HG03095 (cell line): Measurements from ENCODE around the gene C11orf21.

Experiments used
- ATAC-seq: cut with Tn5 transposase; IDR thresholded peaks from one replicate; pipeline ENCODE4 v1.9.1; 2021; ENCODE audit warnings: moderate library complexity; ENCODE audit not compliant: unreplicated experiment

The C11orf21 gene

DNA sequence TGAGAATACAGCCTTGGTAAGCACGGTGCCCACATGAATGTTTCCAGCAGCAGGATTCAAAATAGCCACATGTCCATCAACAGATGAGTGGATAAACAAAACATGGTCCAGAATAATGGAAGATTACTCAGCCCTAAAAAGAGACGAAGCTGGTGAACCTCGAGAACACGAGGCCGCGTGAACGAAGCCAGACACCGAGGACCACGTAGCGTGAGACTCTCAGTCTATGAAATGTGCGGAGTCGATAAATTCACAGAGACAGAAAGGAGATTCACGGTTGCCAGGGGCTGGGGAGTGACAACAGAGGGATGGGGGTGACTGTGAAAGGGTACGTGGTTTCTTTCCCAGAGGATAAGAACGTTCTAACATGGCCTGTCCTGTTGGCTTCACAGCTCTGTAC lies 28.4 kb downstream of the C11orf21 start:
- no peak for ATAC-seq

GRCh38 chr11:2272946-2273280 lies 28.8 kb downstream of the C11orf21 start:
- no peak for ATAC-seq

GRCh38 chr11:2272228-2272945 lies 29.3 kb downstream of the C11orf21 start:
- no peak for ATAC-seq

DNA sequence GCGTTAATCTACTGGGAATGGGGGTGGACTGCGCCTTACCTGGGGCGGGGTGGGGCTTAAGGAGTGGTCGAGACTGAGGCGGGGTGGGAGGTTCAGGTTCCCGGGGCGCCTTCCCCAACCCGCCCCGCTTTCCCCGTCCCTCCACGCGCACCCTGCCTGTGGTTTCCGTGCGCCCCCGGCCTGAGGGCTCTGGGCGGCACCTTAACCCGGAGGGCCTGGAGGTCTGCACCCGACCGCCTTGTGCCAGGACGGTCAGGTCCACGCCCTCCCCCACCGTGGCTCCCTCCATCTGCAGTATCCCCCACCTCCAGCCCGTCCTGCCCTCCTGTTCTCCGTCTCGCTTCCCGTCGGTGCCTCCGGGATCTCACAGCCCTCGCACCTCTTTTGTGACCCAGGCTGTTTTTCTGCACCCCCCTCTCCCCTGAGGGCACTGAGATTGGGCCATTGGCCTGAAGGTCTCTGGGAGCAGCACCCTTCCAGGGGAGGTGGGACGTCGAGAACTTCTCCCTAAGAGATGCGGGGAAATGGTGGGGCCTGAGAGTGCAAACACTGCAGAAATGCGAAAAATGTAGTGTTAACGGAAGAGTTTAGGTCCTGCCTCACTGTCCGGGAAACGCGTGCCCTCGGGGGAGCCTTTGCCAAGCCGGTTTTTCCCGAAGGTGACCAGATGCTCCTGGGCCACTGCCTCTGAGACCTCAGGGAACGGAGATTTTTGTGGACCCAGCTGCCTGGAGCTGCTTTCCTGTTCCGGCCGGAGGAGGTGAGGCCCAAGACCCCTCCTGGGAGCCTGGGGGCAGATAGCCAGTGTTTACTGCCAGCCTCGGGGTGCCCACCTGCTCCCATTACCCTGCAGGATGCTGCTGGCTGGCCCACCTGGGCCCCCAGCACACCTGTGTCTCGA lies 30.1 kb downstream of the C11orf21 start:
- no peak for ATAC-seq

DNA sequence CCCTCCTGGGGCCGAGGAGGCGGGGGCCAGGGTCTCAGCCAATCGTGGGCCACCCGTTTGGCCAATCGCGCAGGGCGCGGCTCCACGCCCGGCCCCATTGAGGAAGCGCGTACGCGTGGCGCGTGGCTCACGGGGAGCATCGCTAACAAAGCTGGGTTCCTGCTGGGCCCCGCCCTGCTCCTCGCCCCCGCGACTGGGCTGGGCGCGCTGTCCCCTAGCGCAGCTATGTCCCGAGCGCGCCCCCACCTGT lies 30.7 kb downstream of the C11orf21 start:
- no peak for ATAC-seq

DNA sequence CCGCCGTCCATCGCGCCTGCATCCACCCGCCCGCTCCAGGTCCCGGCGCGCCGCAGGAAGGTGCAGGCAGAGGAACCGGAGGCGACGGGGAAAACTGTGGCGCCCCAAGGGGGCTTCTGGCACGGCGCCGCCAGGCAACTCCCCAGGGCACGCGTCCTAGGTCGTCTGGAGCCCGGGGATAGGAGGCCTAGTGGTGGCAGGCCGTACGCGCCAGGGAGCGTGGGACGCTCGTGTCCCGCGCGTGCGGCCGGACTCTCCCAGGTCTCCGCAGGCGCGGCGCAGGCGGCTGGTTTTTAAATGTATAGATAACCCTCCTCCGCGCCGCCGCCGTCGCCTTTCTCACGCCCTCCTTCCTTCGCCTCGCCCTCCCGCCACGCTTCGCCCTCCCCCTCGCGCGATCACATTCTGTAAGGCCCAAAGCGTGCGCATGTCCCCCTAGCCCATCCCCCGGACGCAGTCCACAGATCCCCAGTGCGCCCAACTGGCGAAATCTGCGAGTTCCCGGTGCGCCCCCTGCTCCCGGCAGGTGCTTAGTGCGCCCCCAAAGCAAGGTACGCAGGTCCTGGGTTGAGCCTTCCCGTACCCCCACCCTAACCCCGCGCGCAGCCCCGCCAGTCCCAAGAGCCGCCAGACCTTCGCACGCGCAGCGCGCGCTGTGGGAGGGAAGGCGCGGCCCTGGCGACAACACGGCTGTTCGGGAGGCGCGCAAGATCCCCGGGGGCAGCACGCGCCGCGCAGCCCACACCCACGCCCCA lies 31.2 kb downstream of the C11orf21 start, which contains the start of gene ASCL2:
Gene ASCL2 (minus strand): TSS at position 267 of the 755 bp plus-strand sequence. CDS start 256 bp downstream, at position 11.
- no peak for ATAC-seq

DNA sequence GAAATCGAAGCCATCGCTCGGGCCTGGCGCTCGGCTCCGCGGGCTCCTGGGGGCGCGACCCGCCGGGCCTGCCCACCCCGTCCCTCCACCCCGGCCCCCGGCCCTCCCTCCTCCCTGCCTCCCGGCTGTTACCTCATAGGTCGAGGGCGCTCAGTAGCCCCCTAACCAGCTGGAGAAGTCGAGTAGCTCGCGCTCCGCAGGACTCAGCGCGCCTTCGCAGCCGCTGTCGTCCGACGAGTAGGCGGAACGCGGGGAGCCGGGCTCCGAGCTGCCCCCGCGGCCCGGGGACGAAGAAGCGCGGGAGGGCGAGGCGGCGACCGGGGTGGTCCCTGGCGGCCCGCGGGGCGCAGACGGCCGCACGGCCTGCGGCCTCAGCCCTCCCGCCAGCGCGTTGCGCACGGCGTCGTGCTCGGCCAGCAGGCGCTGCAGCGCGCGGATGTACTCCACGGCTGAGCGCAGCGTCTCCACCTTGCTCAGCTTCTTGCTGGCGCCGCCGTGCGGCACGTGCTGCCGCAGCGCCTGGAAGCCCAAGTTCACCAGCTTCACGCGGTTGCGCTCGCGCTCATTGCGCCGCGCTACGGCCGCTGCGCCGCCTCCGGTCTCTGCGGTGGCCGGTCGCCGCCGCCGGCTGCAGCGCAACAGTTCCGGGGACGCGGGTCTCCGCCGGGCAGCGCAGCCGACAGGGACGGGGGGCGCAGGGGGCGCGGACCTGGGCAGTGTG lies 32.0 kb downstream of the C11orf21 start:
- ATAC-seq = no peak

GRCh38 chr11:2268729-2269600 lies 32.8 kb downstream of the C11orf21 start:
- no peak for ATAC-seq

GRCh38 chr11:2267851-2268728 lies 33.6 kb downstream of the C11orf21 start:
- no peak for ATAC-seq

GRCh38 chr11:2267306-2267850 lies 34.3 kb downstream of the C11orf21 start:
- ATAC-seq = no peak

DNA sequence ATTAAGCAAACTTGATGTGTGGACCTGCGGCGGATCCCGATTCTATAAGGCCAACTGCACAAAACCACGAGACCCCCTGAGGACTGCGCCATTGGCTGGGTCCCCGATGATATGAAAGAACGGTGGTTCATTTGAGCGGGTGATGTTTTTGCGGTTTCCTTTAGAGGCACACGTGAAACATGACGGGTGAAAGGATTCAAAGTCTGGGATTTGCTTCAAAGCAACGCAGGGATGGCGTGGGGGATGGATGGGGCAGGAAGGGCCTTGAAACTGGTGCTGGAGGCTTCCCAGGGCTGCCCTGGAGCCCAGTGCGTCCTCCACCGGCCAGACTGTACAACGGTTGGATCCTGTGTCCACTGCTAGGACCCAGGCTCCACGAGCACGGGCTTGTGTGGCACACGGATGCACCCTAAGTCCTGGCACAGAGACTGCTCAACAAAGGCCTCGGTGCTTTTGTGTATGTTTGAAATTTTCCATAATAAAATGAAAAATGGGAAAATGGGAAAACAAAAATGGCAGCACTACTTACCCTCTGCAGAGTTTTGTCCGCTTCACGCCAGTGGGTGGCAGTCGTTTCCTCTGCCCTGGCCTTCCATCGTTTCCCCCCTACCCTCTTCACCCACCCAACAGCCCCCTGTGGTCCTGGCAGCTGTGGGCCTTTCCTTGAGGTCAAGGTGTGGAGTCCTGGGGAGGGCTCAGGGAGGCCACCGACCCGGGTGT lies 35.0 kb downstream of the C11orf21 start:
- ATAC-seq = no peak

DNA sequence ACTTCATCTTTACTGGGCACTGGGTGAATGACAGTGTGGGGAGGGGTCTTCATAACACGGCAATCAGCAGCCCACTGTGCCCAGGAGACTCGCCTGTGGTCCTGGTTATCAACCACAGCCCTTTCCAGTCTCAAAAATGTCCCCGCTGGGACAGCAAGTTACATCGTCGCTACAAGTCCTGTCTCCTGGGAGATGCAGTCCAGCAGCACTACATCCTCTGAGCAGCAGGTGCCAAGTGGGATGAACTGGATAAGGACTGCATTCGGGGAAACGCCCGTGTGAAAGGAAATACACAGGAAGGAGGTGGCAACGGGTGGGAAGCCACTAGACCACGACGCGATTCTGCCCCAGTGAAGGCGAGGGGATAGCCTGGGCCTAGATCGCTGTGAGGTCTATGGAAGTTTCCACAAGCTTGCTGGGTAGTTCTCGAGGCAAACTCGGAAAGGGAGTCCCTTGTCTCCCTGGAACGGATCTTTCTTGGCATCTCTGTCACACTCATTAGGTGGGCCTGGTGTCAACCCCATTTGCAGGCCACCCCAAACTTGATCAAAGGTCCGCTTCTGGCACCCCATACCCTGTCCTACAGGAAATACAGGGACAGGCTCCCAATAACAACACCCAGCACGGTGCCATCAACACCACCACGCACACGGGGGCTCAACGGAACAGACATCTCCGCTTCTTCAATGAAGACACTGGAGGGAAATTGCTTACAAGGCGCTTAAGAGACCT lies 35.7 kb downstream of the C11orf21 start:
- no peak for ATAC-seq

DNA sequence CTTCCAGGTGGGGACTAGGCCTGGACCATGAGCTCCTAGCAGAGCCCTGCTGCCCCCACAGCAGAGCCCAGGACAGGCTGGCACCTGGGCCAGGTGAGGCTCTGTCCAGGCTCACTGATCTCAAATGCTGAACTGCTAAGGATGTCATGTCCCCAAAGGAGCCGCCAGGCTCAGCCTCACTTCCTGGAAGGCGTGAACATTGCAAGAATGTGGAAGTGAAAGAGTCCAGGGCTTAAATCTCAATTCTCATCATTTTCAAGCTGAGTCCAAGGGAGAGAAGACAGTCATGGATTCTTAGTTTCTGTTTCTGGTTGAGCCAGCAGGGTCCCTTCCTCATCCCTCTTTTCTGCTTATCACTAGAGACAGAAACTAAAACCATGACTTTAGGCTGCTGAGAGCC lies 36.3 kb downstream of the C11orf21 start:
- peak; percentile 47 for ATAC-seq

DNA sequence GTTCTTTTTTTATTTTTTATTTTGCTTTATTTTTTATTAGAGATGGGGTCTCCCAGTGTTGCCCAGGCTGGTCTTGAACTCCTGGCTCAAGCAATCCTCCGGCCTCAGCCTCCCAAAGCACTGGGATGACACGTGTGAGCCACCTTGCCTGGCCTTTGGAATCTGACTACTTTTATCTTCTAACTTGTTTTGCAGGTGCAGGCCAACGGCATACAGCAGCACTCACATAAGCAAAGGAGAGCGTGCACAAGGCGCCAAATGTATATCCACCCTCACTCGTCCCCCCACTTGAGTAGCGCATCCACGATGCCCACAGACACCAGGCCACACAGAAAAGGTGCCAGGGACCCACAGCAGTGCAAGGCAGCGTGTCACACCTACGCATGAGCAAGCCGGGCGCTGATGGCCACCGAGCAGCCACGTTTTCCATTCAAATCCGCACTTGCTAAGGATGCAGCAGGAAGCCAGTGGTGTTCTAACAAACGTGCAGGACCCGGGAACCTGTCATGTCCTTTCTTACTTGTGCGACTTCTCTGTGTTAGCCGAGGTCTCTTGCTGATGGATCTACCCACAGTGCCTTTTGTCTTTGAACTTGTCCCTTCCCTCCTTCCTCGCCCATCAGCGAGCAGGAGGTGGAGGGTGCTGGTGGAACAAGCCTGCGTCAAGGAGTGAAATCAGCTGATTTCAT lies 37.2 kb downstream of the C11orf21 start:
- no peak for ATAC-seq

DNA sequence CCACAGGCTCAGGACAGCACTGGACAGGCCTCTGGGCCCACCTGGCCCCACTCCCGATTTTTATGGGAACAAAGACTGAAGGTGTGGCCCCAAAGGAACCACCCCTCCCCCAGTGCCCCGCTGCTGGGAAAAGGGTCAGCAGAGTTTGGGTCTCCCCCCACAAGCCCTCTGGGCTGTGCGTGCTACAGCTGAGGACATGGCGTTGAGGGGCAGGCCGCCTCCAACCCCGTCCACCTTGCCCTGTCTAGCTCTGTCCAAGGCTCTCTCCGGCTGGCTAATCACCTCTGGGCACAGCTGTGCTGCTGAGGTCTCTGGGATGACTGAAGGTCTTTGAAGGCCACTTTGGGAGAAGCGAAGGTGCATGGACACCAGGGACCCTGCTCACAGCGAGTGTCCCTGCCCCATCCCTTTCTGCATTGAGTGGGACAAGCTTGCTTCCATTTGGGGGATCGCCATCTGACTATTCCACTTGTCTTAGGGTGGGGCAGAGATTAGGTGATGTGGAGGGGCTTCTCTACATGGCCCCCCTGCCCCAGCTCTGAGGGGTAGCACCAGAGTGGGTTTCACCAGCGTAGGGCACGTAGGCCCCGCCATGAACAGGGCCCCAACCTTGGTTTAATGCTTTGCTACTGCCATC lies 37.9 kb downstream of the C11orf21 start:
- ATAC-seq = no peak

GRCh38 chr11:2263071-2263565 lies 38.6 kb downstream of the C11orf21 start:
- no peak for ATAC-seq
